Aorta (tissue), 5 donors: ENCODE results near the gene C19orf25. TPM values are rescaled to one million over a fixed set of nuclear protein-coding genes. Genes with fewer than 3 reads are reported as not detected.

ENCODE experiments used
- ATAC-seq: fragments of 200-7000 bp; cut with Tn5 transposase; one replicate; pipeline ENCODE4 v1.9.1; 2022; ENCODE audit warnings: moderate library complexity; ENCODE audit not compliant: low FRiP score
- DNase-seq, 2 donors: peaks; one replicate each; pipeline ENCODE4 v3.0.0-alpha.2; 2020
- H3K27ac ChIP-seq, 2 donors: one replicate each; pipeline ENCODE4 v1.5.1; 2013; ENCODE audit warnings: low read length in 2 of 2, mild to moderate bottlenecking in 2 of 2, moderate library complexity in 2 of 2, control low read depth in 1 of 2, inconsistent platforms in 1 of 2, low read depth in 1 of 2
- H3K27me3 ChIP-seq, 2 donors: one replicate each; pipeline ENCODE4 v1.6.1; 2013; ENCODE audit warnings: control low read depth in 1 of 2, low read length in 1 of 2, mild to moderate bottlenecking in 1 of 2, moderate library complexity in 1 of 2; ENCODE audit not compliant: insufficient read depth in 2 of 2, control insufficient read depth in 1 of 2
- H3K36me3 ChIP-seq, 2 donors: one replicate each; pipeline ENCODE4 v1.6.1; 2013; ENCODE audit warnings: control low read depth in 1 of 2, low read length in 1 of 2, mild to moderate bottlenecking in 1 of 2; ENCODE audit not compliant: insufficient read depth in 2 of 2, control insufficient read depth in 1 of 2
- H3K4me1 ChIP-seq, 2 donors: one replicate each; pipeline ENCODE4 v1.6.1; 2013; ENCODE audit warnings: low read length in 2 of 2, control low read depth in 1 of 2, mild to moderate bottlenecking in 1 of 2, moderate library complexity in 1 of 2; ENCODE audit not compliant: insufficient read depth in 2 of 2, control insufficient read depth in 1 of 2
- H3K4me3 ChIP-seq, 2 donors: one replicate each; pipeline ENCODE4 v1.5.1; 2013; ENCODE audit warnings: low read length in 2 of 2, control low read depth in 1 of 2, mild to moderate bottlenecking in 1 of 2
- H3K9me3 ChIP-seq: one replicate; pipeline ENCODE4 v1.6.1; 2013; ENCODE audit warnings: mild to moderate bottlenecking, low read length; ENCODE audit not compliant: control insufficient read depth
- WGBS, 2 donors: extraction: QIAGEN DNeasy Blood & Tissue Kit; methylation state at CpG; one replicate each; pipeline ENCODE4 v1.1.7; 2013; 5-methylcytosine and 5-hydroxymethylcytosine counted together
- intact Hi-C, 2 donors: fragments of 100-400 bp; cut with DNase I; formaldehyde crosslinking; loops; one replicate each; pipeline versions ENCODE4 v1.14.2 to v1.15.0; 2022
- polyA plus RNA-seq, 2 donors: library from polyadenylated mRNA; stranded (reverse); fragments of 200-250 nt; gene quantifications; one replicate each; pipeline ENCODE4 v1.2.3, GENCODE V29; 2013
- total RNA-seq, 2 donors: library from RNA; stranded (reverse); fragmentation: NEBNext Ultra II Directional; extraction: Animal tissue kit (Norgen Biotek cat#: 25700); gene quantifications; one replicate each; pipeline ENCODE4 v1.2.1, GENCODE V29; 2021
- donor health status: healthy with polysubstance abuse.
- donor health status: Bipolar disorder and iron deficiency.
- donor health status: DM: no; HTN: no; CAD: no.
- donor health status: DM: no; HTN: no; CAD: no.
- donor health status: DM: yes; HTN: yes; CAD: no.

Gene C19orf25
- total and polyA plus RNA-seq, 4 donors = 19.0 to 33.5 (median 22.8) TPM

DNA sequence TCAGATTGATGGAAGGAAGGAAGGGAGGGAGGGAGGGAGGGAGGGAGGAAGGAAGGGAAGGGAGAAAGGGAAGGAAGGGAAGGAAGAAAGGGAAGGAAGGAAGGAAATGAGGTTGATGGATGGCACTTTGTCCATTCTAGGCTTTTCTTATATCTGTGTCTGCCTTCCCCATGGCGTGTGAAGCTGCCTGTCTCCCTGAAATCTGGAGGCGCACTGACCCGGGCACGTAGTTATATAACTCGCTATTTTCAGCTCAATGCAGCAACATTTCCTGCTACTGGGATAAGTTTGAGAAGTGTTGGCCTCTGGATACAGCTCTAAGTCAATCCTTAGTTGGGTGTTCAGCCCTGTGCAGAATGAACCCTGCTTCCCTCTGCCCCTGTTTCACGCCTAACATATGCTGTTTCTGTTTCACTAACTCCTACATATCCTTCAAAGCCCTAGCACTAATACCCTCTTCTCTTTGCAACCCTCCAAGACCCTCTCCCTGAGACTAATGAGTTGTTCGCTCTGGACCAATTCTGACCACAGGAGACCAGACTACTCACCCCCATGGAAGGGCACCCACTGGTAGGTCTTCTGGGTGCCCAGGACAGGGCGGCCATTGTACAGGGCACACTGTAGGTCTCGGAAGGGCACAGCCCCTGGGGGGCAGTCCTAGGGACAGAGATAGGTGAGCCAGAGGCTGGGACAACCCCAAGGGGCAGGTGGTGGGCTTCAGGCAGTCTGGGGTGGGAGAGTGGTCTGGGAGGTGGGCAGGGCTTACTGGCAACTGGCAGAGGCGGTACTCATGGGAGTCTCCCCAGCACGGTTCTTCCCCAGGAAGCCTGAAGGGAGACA, 30.8 kb upstream of the C19orf25 start:
- intact Hi-C loops = loop anchor here in 1 of 2 donors (10.0 kb wide), 1 partner anchor 235 kb away; the partner anchor contains the start of gene FAM174C
- Histone ChIP-seq H3K4me1 (no peaks in the 10 kb centered on the region), H3K36me3 (no peaks in the 10 kb centered on the region), H3K27ac (no peak overlapping the region), H3K9me3 (no peaks in the 10 kb centered on the region), H3K27me3 (no peaks in the 10 kb centered on the region), H3K4me3 (no peak overlapping the region)
- no peak for ATAC-seq
- WGBS, 2 donors = 59 to 60% methylated on average over 11 of the region's 11 CpGs
- no peak for DNase-seq

GRCh38 chr19:1508507-1508856, 29.5 kb upstream of the C19orf25 start:
- 29 to 33% methylated on average over 12 of the region's 12 CpGs for WGBS, 2 donors
- Histone ChIP-seq H3K27me3 (no peaks in the 10 kb centered on the region), H3K9me3 (no peaks in the 10 kb centered on the region), H3K27ac (peak overlapping the region in 1 of 2 donors; percentile 35), H3K4me1 (no peaks in the 10 kb centered on the region), H3K4me3 (no peak overlapping the region), H3K36me3 (no peaks in the 10 kb centered on the region)
- ATAC-seq (no peak), DNase-seq (no peak)
- intact Hi-C loops = loop anchor here in 1 of 2 donors (10.0 kb wide), 1 partner anchor 234 kb away; the partner anchor contains the start of gene FAM174C

GRCh38 chr19:1507763-1508506, 28.9 kb upstream of the C19orf25 start:
- DNase-seq = peak; percentile 93 to 95
- Histone ChIP-seq H3K36me3 (no peaks in the 10 kb centered on the region), H3K27ac (peak overlapping the region in 1 of 2 donors; percentile 35), H3K4me1 (no peaks in the 10 kb centered on the region), H3K4me3 (no peak overlapping the region), H3K27me3 (no peaks in the 10 kb centered on the region), H3K9me3 (no peaks in the 10 kb centered on the region)
- intact Hi-C loops = loop anchor here in 1 of 2 donors (10.0 kb wide), 1 partner anchor 233 kb away; the partner anchor contains the start of gene FAM174C
- peak; percentile 93 for ATAC-seq
- 1 to 3% methylated on average over 42 to 46 of the region's 46 CpGs for whole genome bisulfite sequencing, 2 donors

- ATAC-seq = no peak
- Histone ChIP-seq H3K27me3 (no peaks in the 10 kb centered on the region), H3K27ac (no peak overlapping the region), H3K36me3 (no peaks in the 10 kb centered on the region), H3K9me3 (no peaks in the 10 kb centered on the region), H3K4me1 (no peaks in the 10 kb centered on the region), H3K4me3 (no peak overlapping the region)
- WGBS, 2 donors = 66 to 68% methylated on average over 23 of the region's 23 CpGs
- no peak for DNase-seq
- intact Hi-C loops = loop anchor here in 1 of 2 donors (10.0 kb wide), 1 partner anchor 232 kb away; the partner anchor contains the start of gene FAM174C
These were observed 28.2 kb upstream of the C19orf25 start for GRCh38 chr19:1507192-1507660.

GRCh38 chr19:1505991-1506881, 27.2 kb upstream of the C19orf25 start:
- Histone ChIP-seq H3K27me3 (no peaks in the 10 kb centered on the region), H3K4me1 (no peaks in the 10 kb centered on the region), H3K9me3 (no peaks in the 10 kb centered on the region), H3K27ac (no peak overlapping the region), H3K36me3 (no peaks in the 10 kb centered on the region), H3K4me3 (no peak overlapping the region)
- no peak for DNase-seq
- ATAC-seq = no peak
- WGBS, 2 donors = 88 to 89% methylated on average over 44 to 45 of the region's 45 CpGs
- intact Hi-C loops = loop anchor here in 1 of 2 donors (10.0 kb wide), 1 partner anchor 231 kb away; the partner anchor contains the start of gene FAM174C

GRCh38 chr19:1505012-1505411, 26.0 kb upstream of the C19orf25 start:
- Histone ChIP-seq H3K4me3 (no peak overlapping the region), H3K9me3 (no peaks in the 10 kb centered on the region), H3K27me3 (no peaks in the 10 kb centered on the region), H3K4me1 (no peaks in the 10 kb centered on the region), H3K36me3 (no peaks in the 10 kb centered on the region), H3K27ac (no peak overlapping the region)
- ATAC-seq (no peak), DNase-seq (no peak)
- 71 to 75% methylated on average over 8 of the region's 8 CpGs for WGBS, 2 donors
- intact Hi-C loops = loop anchor here in 1 of 2 donors (10.0 kb wide), 1 partner anchor 230 kb away; the partner anchor contains the start of gene FAM174C

DNA sequence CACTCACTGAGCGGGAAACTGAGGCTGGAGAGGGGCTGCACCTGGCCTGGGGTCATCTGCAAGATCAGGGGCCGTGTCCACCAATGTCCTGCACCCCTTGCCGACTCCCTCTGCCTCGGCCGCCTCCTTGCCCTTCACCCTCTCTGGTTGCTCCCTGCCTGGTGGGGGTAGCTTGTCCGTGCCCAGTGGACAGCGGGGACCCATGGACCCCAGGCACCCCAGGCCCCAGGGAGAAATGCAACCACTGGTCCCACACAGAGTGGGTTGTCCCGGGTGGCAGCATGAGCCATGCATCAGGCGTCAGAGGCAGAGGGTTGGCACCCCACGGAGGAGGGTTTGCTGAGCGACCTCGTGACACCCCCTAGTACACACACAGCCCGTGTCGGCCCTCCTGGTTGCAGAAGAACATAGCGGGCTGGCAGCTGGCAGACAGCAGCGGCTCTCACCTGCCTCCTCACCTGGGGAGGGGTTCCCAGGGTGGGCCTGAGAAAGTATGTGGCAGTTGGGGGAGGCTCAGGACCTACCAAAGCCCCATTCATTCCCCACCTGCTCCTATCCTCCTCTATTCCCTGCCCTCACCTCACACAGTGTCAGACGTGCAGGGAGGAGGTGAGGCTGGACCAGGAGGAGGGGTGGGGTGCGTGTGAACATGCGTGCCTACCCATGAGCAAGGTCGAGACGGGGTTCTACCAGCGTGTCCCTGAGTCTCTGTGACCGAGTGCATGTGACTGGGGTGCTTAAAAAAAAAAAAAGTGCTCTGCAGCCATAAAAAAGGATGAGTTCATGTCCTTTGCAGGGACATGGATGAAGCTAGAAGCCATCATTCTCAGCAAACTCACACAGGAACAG, 25.1 kb upstream of the C19orf25 start:
- Histone ChIP-seq H3K27me3 (no peaks in the 10 kb centered on the region), H3K4me1 (no peaks in the 10 kb centered on the region), H3K4me3 (no peak overlapping the region), H3K27ac (no peak overlapping the region), H3K9me3 (no peaks in the 10 kb centered on the region), H3K36me3 (no peaks in the 10 kb centered on the region)
- WGBS, 2 donors = 44 to 49% methylated on average over 22 to 23 of the region's 23 CpGs
- intact Hi-C loops = loop anchor here in 1 of 2 donors (10.0 kb wide), 1 partner anchor 229 kb away; the partner anchor contains the start of gene FAM174C
- ATAC-seq (no peak), DNase-seq (peak in 1 of 2 donors; percentile 76)
